Measurements from ENCODE around the gene DCK.

- TF ChIP-seq EZH2phosphoT487 (IDR thresholded peaks at IDR 0.05; ENCODE audit: insufficient read depth, low read depth) (no peak), EZH2 (IDR thresholded peaks at IDR 0.05; ENCODE audit: insufficient read depth, poor library complexity, severe bottlenecking) (no peak)
Observed at GRCh38 chr4:71063711-71064110, 70.3 kb downstream of the DCK start.
